Measurements from ENCODE around the gene SRMS.

Gene SRMS

DNA sequence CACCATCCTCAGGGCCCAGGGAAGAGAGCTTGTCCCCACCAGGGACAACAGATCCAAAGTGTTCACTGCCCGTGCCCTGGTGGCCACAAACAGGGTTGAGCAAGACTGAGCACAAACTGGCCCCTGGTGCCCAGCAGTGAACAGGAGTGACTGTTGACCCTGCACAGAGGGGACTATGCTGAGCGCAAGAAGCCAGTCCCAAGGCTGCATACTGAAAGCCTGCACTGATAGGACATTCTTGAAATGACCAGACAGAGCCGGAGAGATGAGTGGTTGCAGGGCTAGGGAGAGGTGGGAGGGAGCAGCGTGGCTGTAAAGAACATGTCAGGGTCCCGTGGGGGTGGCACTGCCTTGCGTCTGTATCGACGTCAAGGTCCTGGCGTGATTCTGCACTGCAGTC is 3.5 kb upstream of the SRMS start:
- DNase-seq, result no peak

DNA sequence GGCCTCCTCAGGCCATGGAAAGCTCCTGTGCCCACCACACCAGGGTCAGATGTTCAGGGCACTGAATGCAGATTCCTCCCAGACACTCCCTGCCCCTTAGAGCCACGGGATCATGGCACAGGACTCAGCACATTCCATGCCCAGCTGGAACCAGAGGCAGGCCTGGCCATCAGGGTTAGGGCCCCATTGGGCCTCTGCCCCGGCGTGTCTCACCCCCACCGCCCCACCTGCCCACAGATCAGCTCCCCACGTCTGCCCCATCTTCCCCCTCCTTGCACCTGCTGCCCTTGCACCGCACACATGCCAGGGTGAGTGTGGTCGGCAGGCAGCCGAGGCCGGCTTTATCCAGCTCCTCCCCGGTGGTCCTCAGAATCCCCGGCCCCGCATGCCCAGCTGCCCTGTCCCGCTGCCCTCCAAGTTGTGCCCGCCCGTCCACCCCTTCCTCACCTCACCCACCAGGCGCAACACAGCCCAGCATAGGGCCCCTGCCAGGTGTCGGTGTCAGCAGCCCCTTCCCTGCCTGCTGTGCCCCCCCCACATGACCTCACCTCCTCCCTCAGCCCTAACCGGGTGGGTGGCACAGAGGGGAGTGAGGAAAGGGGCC is 2.2 kb upstream of the SRMS start:
- DNase-seq, result no peak

DNA sequence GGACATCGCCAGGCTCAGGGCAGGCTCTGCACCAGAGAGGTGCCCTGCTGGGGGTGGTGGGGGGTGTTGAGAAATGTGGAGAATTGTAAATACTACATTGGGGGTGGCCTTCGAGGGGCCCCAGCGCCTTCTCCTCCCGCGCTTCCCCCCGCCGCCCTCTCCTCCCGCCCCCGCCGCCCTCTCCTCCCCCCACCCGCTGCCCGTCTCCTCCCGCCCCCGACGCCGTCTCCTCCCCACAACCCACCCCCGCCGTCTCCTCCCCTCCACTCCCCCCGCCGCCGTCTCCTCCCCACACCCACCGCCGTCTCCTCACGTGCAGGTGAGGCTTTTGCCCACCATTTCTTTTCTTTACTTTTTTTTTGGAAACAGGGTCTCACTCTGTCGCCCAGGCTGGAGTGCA is 1.5 kb upstream of the SRMS start:
- DNase-seq, result no peak

DNA sequence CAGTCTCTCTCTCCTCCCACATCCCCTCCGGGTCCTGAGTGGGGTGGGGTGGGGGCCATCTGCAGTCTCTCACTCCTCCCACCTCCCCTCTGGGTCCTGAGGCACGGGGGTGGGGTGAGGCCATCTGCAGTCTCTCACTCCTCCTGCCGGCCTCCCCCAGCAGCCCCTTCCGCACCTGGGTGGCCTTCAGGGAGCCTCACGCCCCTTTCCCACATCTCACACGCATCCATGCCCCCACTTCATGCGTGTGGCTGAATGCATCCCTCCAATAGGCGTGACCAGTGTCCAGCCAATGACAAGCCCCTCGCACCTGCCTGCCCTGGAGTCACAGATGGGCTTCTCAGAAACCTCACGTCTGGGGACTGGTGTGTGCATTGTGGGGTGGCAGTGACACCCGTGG is 993 bp upstream of the SRMS start:
- no peak for DNase-seq

DNA sequence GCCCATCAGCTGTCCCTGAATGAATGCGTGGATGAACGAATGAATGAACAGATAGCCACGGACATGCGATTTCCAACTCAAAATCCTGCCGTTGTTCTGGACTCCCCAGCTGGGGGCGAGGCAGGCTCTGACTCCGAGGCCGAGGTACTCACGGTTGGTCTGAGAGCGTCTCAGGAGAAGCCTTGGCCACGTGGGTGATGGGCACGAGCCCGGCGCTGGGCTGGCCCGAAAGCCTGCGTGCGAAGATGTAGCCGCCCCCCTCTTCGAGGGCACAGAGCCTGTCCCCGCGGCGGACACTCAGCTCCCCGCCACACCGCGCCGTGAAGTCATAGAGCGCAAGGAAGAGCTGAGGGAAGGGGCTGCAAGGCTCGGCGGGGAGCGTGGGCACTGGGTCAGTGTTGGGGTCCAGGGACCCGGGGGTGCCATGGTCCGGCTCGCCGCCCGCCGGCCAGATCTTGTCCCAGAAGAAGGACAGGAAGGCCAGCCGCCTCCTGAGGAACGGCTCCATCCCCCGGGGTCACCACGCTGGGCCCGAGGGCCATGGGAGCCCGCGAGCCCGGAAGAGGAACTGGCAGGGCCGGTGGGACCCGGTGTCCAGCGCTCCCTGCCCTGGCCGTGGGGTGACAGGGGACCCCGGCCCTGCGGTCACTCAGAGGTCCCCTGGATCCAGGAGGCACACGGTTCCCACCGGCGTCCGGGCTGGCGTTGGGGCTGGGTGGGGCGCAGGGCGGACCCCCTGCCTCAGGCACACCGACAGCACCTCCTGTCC is 409 bp downstream of the SRMS start:
- no peak for DNase-seq

DNA sequence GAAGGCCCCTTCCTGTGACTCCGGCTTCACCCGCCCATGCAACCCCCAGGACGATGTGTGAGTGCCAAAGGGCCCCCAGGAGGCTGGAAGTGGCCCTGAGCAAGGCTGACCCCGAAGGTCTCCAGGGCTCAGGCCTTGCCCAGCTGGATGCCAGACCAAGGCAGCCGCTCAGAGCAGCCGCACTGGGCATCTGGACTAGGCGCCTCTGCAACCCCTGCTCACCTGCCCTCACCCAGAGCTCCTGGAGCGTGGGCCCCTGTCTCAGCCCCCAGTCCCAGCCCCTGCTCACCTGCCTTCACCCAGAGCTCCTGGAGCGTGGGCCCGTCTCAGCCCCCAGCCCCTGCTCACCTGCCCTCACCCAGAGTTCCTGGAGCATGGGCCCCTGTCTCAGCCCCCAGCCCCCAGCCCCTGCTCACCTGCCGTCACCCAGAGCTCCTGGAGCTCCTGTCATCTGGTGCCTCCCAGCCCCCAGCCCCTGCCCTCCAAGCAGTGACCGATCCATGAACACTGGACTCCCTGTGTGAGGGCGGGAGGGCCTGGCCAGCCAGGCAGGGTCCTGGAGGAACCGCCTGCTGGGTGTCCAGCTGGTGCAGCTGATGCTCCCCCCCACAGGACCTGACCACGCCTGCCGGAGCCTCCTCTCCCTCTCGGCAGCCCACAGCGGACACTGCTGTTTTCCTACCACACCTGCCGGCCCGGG is 1.1 kb downstream of the SRMS start:
- DNase-seq, result no peak

DNA sequence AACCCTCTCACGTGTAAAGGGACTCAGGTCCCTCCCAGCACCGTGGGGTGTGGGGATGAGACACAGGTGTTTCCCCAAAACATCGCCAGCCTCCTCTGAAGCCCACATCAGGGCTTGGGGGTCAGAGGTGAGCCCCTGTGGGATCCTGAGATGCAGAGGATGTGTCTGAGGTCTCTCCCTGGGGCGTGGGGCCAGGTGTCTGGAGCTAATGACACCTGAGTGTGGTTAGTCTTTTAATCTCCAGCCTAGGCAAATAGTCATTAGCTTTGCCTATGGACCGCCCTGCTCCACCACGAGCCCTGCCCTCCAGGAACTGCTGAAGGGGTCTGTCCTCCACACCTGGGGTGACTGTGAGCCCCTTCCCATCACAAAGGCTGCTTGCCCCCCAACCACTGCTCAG is 1.7 kb downstream of the SRMS start:
- DNase-seq, result no peak

DNA sequence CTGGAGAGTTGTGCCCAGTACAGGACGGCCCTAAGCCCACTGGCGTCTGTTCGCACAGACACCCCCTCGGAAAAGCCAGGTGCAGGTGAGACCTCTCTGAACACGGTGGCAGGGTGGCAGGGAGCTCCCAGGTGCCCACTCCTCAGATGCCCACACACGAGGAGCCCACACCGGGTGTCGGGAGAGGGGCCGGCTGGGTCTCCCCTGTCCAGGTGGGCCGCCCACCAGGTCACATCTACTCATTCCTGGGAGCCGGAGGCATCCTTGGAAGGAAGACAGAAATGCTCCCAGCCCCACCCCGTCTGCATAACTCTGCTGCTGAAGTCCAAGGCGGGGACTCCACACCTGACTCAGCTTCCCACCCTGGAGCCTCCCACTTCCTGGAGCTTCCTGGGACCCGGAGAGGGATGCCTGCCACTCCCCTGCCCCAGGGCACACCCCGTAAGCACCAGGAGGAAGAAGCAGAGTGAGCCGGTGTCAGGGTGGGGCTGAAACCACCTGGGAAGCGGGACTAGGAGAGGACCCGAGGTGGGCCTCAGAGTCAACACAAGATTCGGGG is 2.5 kb downstream of the SRMS start:
- DNase-seq, result no peak

DNA sequence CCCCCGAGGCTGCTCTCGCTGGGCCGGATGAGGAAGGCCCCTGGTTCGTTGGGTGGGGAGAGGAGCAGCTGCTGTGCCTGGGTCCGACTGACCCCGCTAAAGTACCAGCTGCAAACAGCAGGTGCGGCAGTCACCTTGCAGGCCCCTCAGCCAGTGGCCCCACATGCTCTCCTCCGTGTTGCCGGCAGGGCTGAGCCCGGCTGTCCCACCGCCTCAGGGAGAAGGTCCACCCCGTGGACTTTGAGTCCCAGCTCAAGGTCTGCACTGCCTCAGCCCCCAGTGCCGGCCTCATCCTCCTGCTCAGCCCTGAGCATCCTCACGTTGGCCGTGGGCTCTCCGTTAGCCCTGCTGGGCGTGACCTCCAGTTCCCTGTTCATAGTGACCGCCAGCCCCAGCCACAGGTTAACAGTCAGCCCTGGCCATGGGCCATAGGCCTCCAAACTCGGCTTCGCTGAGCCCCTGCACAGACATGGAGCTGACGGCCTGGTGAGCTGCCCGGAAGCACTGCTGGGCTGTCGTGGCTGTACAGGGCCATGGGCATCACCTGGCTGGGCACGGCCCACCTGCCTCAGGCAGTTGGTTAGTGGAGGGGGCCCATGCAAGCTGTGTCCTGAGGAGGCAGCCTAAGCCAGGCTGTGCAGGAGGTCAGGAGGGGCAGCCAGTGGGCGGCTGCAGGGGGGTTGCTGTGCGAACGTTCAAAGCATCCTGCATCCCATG is 3.1 kb downstream of the SRMS start:
- no peak for DNase-seq

DNA sequence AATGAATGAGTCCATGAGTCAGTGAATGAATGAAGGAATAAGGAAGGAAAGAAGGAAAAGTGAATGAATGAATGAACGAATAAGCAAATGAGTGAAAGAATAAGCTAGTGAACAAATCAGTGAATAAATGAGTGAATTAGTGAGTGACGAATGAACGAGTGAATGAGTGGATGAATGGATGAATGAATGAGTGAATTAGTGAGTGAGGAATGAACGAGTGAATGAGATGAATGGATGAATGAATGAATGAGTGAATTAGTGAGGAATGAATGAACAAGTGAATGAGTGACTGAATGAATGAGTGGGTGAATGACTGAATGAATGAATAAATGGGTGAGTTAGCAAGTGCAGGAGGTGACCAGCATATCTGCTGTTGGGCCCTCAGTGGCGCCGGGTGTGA is 3.8 kb downstream of the SRMS start:
- DNase-seq, result no peak

DNA sequence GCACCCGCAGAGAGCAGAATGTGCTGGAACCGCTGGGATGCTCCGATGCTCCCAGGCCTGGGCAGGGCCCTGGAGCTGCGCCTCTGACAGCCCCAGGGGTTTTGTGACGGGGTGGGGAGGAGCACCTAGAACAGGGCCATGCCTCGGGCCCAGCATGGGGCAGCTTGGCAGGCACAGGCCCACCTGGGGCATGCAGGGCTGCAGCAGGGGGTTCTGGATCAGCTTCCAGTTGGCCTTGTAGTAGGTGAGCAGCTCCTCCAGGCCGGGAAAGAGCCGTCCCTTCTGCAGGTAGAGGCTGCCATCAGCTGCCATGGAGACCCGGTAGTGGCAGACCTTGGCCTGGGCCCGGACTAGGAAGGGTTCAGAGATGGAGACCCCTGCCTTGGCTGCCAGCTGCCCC is 4.4 kb downstream of the SRMS start:
- no peak for DNase-seq

DNA sequence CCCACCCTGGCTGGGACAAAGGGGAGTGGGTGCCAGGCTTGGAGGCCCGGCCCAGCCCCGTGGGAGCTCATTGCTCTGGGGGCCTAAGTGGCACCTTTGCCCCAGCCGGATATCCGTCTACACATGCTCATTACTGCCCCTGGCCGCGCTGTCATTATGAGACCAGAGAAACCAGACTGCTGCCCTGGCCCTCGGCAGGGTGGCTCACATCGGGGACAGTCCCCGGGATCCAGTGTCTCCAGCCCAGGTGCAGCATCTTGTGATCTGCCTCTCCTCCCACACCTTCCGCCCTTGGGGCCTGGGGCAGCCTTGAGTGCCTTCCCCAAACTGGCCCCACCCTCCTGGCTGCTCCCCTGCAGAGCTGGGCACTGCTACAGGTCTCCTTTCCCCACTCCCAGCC is 4.9 kb downstream of the SRMS start:
- no peak for DNase-seq

DNA sequence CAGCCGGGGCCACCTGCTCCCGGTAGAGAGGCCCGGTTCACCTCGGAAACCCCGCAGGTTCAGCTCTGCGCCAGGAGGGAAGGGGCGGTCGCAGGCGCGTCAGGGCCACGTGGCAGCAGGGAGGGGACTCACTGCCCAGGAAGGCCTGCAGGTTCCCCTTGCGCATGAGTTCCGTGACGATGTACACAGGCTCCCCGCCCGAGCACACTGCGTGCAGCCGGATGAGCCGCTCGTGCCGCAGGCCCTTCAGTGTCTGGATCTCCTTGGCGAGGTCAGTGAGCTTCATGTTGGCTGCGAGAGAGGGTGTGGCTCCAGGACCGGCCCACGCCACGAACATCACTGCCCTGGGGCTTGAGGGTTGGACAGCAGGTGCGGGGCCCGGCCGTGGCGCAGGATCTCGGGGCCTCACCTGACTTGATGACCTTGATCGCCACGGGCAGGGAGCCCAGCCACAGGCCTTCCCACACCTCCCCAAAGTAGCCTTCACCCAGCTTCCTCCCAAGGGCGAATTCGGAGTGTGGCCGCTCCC is 5.5 kb downstream of the SRMS start:
- no peak for DNase-seq

DNA sequence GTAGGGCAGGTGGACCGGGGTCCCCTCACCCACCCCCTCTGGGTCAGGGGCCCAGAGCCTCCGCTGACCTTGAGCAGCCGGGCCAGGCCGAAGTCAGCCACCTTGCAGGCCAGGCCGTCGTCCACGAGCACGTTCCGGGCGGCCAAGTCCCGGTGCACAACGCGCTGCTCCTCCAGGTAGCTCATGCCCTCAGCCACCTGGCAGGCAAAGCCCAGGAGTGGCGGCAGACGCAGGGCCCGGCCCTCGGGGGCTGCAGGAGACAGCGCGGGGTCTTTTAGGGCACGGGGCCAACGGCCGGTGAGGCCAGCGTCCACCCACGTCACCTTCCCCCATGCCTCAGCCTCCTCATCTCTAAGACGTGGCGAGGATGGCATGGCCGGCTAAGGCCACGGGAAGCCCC is 6.2 kb downstream of the SRMS start:
- DNase-seq, result no peak

DNA sequence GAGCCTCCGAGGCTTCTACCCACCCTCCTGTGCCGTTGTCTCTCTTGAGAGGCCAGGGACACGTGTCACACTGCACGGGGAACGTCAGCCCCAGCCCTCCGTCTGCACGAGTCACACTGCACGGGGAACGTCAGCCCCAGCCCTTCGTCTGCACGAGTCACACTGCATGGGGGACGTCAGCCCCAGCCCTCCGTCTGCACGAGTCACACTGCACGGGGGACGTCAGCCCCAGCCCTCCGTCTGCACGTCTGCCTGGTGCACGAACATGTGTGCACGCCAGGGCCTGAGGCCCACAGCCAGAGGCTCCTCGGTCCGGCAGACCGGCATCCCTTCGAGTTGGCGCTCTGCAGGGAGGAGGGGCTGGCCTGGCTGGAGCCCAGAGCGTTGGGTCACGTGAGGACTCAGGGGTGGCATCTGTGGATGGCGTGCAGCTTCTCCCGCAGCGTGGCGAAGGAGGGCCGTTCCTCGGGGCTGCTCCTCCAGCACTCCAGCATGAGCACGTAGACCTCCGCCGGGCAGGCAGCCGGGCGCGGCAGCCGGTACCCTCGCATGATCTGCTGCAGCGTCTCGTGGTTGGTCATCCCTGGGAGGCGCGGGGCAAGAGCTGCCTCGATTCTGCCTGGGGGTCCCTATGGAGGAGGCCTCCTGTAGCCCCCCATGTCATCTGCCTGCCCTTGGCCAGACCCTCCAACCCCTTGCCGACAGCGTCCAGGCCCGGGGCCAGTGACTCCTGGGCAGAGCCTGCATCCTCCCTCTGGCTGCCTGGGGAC is 6.9 kb downstream of the SRMS start:
- DNase-seq, result no peak

DNA sequence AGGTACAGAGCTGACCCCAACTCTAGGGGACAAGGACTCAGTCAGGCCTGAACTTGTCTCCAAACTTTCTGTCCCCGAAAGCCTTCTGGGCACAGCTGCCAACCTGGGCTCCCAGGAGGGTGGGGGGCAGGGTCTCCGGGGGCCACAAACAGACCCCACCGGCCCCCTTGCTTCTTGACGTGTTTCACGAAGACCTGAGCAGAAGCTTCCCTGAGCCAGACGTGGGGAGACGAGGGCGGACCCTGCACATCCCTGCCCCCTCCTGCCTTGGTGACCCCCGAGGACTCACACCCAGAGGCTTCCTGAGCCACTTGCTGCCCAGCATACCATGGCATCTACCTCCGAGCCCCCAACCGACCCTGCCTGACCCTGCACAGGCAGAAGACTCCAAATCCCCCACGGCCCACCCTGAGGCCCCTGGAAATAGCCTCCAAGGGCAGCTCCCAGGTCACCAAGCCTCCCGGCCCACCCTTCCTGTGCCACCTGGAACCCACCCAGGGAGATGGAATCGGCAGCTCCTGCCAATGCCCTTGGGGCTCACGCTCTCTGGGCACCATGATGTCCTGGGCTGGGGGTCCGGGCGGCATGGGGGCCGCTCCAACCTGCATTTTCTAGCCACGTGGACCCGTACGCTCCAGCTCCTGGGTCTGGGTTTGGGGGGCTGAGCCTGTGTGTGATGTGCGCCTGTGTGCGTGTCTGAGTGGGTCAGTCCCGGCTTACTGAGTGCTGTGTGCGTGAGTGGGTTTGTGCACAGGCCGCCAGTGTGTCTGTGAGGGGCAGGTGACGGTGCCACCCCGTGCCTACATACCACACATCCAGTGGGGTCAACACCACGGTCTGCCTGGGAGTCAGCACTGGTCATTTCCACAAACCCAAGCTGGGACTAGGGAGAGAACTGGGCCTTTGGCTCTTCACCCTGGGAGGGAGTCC is 7.8 kb downstream of the SRMS start:
- DNase-seq, result no peak

DNA sequence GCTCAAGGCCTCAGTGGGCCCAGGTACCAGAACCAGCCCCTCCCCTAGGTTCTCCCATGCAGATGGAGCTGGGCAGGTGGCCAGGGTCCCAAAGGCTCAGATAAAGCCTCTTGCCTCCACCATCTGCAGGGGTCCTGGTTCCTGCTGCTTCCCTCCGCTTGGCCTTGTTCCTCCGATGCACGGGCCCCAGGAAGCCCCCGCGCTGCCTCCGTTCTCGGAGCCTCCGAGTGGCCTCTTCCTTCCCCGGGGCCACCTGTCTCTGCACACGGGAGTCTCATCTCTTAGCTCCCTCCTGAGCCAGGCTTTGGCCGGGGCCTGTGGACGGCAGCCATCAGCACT is 8.5 kb downstream of the SRMS start:
- no peak for DNase-seq

DNA sequence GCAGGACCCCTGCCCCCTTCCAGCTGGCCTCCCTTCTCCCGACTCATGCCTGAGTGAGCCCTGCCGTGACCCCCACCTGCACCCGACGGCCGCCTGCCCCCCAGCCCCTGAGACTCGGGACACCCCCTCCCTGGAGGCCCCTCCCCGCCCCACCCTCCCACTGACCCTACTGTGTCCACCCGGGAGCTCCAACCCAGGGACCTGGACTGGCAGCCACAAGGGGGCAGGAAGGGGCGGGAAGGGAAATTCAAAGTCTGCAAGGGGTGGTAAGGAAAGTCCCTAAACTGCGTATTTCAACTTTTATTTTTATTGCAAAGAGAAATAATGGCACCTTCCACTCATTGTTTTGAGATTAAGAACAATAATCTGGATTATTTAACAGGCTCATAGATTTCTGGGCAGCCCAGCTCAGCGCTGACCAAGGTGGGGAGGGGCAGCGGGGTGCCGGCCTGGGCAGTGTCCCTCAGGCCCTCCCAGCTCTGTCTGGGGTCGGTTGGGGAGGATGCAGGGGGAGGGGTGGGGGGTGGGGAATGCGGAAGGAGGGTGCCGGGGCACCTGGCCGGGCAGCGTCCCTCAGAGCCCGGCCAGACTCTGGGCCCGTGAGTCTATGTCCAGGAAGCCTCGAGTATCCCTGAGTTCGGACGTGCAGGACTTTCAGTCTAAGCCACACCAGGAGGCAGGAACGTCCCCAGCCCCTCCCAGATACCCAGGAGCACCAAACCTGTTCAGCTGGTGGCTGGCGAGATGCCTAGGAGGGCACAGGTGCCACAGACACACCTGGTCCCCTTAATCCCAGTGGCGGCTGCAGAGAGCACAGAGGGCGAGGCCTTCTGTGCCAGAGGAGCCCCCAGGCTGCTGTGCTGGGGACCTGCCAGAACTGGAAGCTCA is 9.1 kb downstream of the SRMS start:
- DNase-seq, result peak; percentile 42

DNA sequence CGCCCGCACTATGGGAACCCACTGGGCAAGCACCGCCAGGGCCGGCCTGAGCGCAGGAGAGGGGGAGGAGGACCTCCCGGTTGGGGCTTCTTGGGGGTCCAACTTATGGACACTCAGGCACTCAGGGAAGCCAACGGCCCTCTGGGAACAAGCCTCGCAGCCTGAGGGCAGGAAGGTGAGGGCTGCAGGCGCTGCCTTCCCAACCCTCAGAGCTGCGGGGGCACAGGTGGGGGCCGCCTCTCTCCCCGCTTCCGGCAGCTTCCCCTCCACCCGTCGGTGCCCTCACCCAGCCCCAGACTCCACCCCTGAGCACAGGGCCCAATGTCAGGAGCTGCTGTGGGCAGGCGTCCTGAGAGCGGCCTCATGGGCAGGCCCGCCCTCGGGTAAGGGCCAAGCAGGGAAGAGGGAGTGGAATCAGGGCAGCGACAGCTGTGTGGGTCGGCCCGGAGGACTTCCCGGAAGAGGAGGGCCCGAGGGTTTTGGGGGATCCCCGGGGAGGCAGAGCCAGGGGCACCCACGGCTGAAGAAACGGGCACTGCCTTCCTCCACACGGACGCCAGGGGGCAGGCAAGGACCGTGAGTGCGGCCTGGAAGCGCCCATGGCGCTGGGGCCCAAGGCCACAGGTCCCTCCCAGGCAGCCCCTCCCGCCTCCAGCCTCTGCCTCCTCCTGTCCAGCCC is 9.9 kb downstream of the SRMS start:
- peak; percentile 47 for DNase-seq

All from NCI-H510A (cell line).